Muscle layer of duodenum (tissue), 2 donors: ENCODE measurements around the gene RABAC1.
"Not testable (repeated sequence)": the region's sequence is repeated elsewhere in the genome, so short reads cannot be mapped to it uniquely, and the experiment has no call there.

Experiments used
- H3K27ac ChIP-seq: one replicate; pipeline ENCODE4 v1.7.0; 2013; ENCODE audit warnings: mild to moderate bottlenecking, low read length
- H3K27me3 ChIP-seq: one replicate; pipeline ENCODE4 v1.7.0; 2013; ENCODE audit warnings: low read depth, mild to moderate bottlenecking, control low read depth, low read length
- H3K36me3 ChIP-seq, 2 donors: one replicate each; pipeline ENCODE4 v1.7.0; 2013; ENCODE audit warnings: low read length in 2 of 2, control low read depth in 1 of 2, mild to moderate bottlenecking in 1 of 2; ENCODE audit not compliant: insufficient read depth in 2 of 2, control insufficient read depth in 1 of 2
- H3K4me1 ChIP-seq, 2 donors: one replicate each; pipeline ENCODE4 v1.7.0; 2013; ENCODE audit warnings: low read length in 2 of 2, mild to moderate bottlenecking in 2 of 2, control low read depth in 1 of 2, moderate library complexity in 1 of 2; ENCODE audit not compliant: insufficient read depth in 2 of 2, control insufficient read depth in 1 of 2
- H3K4me3 ChIP-seq, 2 donors: one replicate each; pipeline ENCODE4 v1.7.0; 2013; ENCODE audit warnings: low read length in 2 of 2, low read depth in 1 of 2, mild to moderate bottlenecking in 1 of 2
- H3K9me3 ChIP-seq, 2 donors: one replicate each; pipeline ENCODE4 v1.7.0; 2013; ENCODE audit warnings: low read length in 2 of 2, control low read depth in 1 of 2, mild to moderate bottlenecking in 1 of 2; ENCODE audit not compliant: control insufficient read depth in 1 of 2
- donor health status: healthy.

Gene RABAC1

GRCh38 chr19:41918095-41918494, 41.0 kb downstream of the RABAC1 start:
- Histone ChIP-seq H3K9me3 (no peaks in the 10 kb centered on the region), H3K27me3 (peaks cover 74% of the 10 kb centered on the region), H3K4me3 (no peak overlapping the region)

GRCh38 chr19:41917676-41918075, 41.4 kb downstream of the RABAC1 start:
- Histone ChIP-seq H3K9me3 (no peaks in the 10 kb centered on the region), H3K36me3 (no peaks in the 10 kb centered on the region), H3K27me3 (peaks cover 70% of the 10 kb centered on the region), H3K27ac (no peak overlapping the region), H3K4me3 (no peak overlapping the region), H3K4me1 (peaks cover 0 to 8% of the 10 kb centered on the region in 2 donors)

More at GRCh38 chr19:41918095-41918494, 41.0 kb downstream of the RABAC1 start:
- Histone ChIP-seq H3K4me1 (peaks cover 0 to 8% of the 10 kb centered on the region in 2 donors), H3K27ac (no peak overlapping the region), H3K36me3 (no peaks in the 10 kb centered on the region)

GRCh38 chr19:41915776-41916414, 43.2 kb downstream of the RABAC1 start:
- Histone ChIP-seq H3K36me3 (no peaks in the 10 kb centered on the region), H3K27ac (no peak overlapping the region), H3K27me3 (peaks cover 73% of the 10 kb centered on the region), H3K9me3 (no peaks in the 10 kb centered on the region), H3K4me3 (no peak overlapping the region), H3K4me1 (peaks cover 0 to 8% of the 10 kb centered on the region in 2 donors)

- Histone ChIP-seq H3K27ac (no peak overlapping the region), H3K36me3 (no peaks in the 10 kb centered on the region), H3K27me3 (peaks cover 66% of the 10 kb centered on the region), H3K9me3 (no peaks in the 10 kb centered on the region), H3K4me1 (peaks cover 0 to 8% of the 10 kb centered on the region in 2 donors), H3K4me3 (no peak overlapping the region)
Observed at GRCh38 chr19:41915021-41915775, 43.9 kb downstream of the RABAC1 start.

- not testable (repeated sequence) for H3K4me1 ChIP-seq, H3K4me3 ChIP-seq, H3K27ac ChIP-seq, H3K9me3 ChIP-seq, H3K36me3 ChIP-seq
- peaks cover 60% of the 10 kb centered on the region for H3K27me3 ChIP-seq
Observed at GRCh38 chr19:41914424-41914834, 44.7 kb downstream of the RABAC1 start.

GRCh38 chr19:41913538-41914423, 45.3 kb downstream of the RABAC1 start:
- no peak overlapping the region for H3K27ac ChIP-seq
- H3K36me3 ChIP-seq: no peaks in the 10 kb centered on the region
- H3K27me3 ChIP-seq: peaks cover 53% of the 10 kb centered on the region
- peaks cover 0 to 8% of the 10 kb centered on the region in 2 donors for H3K4me1 ChIP-seq
- no peak overlapping the region for H3K4me3 ChIP-seq
- no peaks in the 10 kb centered on the region for H3K9me3 ChIP-seq

GRCh38 chr19:41912899-41913537, 46.1 kb downstream of the RABAC1 start:
- no peaks in the 10 kb centered on the region for H3K36me3 ChIP-seq
- H3K27me3 ChIP-seq: peaks cover 48% of the 10 kb centered on the region
- H3K4me3 ChIP-seq: no peak overlapping the region
- H3K4me1 ChIP-seq: peaks cover 0 to 8% of the 10 kb centered on the region in 2 donors
- H3K9me3 ChIP-seq: no peaks in the 10 kb centered on the region
- no peak overlapping the region for H3K27ac ChIP-seq

GRCh38 chr19:41911889-41912731, 47.0 kb downstream of the RABAC1 start:
- no peak overlapping the region for H3K4me3 ChIP-seq
- no peaks in the 10 kb centered on the region for H3K9me3 ChIP-seq
- H3K4me1 ChIP-seq: peaks cover 0 to 8% of the 10 kb centered on the region in 2 donors
- no peak overlapping the region for H3K27ac ChIP-seq
- H3K27me3 ChIP-seq: peaks cover 48% of the 10 kb centered on the region
- peaks cover 0 to under 1% of the 10 kb centered on the region in 2 donors for H3K36me3 ChIP-seq

GRCh38 chr19:41910992-41911888, 47.9 kb downstream of the RABAC1 start:
- H3K27me3 ChIP-seq: peaks cover 39% of the 10 kb centered on the region
- no peak overlapping the region for H3K27ac ChIP-seq
- peaks cover 0 to 10% of the 10 kb centered on the region in 2 donors for H3K36me3 ChIP-seq
- no peaks in the 10 kb centered on the region for H3K9me3 ChIP-seq
- H3K4me1 ChIP-seq: peaks cover 0 to 8% of the 10 kb centered on the region in 2 donors
- H3K4me3 ChIP-seq: no peak overlapping the region
